Measurements from ENCODE around the gene MDM2. TPM values are rescaled to one million over a fixed set of nuclear protein-coding genes. Genes with fewer than 3 reads are reported as not detected.

The MDM2 gene
- total RNA-seq, 1 experiment from 2014 or later, result 97.1 TPM

DNA sequence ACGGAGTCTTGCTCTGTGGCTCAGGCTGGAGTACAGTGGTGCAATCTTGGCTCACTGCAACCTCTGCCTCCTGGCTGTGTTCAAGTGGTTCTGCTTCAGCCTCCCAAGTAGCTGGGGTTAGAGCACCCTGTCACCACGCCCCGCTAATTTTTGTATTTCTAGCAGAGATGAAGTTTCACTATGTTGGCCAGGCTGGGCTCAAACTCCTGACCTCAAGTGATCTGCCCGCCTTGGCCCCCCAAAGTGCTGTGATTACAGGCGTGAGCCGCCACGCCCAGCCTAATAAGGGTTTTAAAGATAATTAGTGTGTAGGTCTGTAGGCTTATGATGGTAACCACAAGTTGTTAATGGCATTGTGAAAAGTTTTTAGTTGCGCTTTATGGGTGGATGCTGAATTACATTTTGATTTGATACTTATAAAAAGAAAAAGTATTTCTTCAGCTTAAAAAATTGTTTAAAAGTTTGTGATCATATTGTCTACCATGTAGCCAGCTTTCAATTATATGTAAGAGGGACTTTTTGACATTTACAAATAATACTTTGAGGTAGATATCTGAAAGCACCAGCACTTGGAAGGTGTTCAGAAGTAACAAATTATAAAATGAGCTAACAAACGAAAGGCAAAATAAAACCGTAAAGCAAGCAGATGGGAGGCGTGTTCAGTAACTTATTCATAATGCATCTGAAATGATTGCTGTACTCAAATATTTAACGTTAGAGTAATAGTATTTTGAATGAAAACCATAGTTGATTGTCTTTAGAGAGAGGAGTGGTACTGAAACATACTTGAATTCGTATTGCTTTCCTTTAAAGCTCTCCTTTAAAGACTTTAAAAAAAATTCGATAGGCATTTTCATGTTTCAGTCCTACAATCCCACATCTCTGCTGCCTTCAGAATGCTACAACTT lies 37.1 kb downstream of the MDM2 start:
- Mint-ChIP-seq H3K27ac (ENCODE audit: unreplicated experiment) (no peak overlapping the region), H3K27me3 (ENCODE audit: unreplicated experiment) (no peaks in the 10 kb centered on the region), H3K9me3 (ENCODE audit: low read depth, unreplicated experiment) (no peaks in the 10 kb centered on the region), H3K36me3 (ENCODE audit: insufficient read depth, unreplicated experiment) (peaks cover 25% of the 10 kb centered on the region), H3K4me3 (ENCODE audit: low read depth, unreplicated experiment) (no peak overlapping the region), H3K4me1 (ENCODE audit: low read depth, unreplicated experiment) (no peaks in the 10 kb centered on the region)
- CTCF ChIA-PET, result no interaction called here
- DNase-seq, result no peak
- no TSS peak for BruUV-seq (replicated peaks)
- TF ChIP-seq, protein P1, sequence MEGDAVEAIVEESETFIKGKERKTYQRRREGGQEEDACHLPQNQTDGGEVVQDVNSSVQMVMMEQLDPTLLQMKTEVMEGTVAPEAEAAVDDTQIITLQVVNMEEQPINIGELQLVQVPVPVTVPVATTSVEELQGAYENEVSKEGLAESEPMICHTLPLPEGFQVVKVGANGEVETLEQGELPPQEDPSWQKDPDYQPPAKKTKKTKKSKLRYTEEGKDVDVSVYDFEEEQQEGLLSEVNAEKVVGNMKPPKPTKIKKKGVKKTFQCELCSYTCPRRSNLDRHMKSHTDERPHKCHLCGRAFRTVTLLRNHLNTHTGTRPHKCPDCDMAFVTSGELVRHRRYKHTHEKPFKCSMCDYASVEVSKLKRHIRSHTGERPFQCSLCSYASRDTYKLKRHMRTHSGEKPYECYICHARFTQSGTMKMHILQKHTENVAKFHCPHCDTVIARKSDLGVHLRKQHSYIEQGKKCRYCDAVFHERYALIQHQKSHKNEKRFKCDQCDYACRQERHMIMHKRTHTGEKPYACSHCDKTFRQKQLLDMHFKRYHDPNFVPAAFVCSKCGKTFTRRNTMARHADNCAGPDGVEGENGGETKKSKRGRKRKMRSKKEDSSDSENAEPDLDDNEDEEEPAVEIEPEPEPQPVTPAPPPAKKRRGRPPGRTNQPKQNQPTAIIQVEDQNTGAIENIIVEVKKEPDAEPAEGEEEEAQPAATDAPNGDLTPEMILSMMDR (IDR thresholded peaks at IDR 0.05; ENCODE audit: unreplicated experiment), result no peak
- intact Hi-C loops (cut with micrococcal nuclease; ENCODE audit: unreplicated experiment), result no loop called here

DNA sequence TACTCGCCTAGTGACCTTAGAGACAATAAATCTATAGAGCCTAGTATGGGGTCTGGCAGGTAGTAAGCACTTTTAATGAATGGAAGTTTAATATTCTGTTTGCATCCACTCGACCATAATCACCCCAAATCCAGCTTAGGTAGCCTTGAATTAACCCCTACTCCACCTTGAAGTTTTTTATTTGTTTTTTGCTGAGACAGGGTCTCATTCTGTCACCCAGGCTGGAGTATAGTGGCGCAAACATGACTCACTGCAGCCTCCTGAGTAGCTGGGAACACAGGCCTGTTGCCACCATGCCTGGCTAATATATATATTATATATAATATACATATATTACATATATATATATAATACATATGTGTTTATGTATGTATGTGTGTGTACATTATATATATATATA lies 38.8 kb downstream of the MDM2 start:
- no peaks in the 10 kb centered on the region for H3K27me3 Mint-ChIP-seq (ENCODE audit: unreplicated experiment)
- no peaks in the 10 kb centered on the region for H3K4me1 Mint-ChIP-seq (ENCODE audit: low read depth, unreplicated experiment)
- H3K36me3 Mint-ChIP-seq (ENCODE audit: insufficient read depth, unreplicated experiment), result peaks cover 10% of the 10 kb centered on the region

DNA sequence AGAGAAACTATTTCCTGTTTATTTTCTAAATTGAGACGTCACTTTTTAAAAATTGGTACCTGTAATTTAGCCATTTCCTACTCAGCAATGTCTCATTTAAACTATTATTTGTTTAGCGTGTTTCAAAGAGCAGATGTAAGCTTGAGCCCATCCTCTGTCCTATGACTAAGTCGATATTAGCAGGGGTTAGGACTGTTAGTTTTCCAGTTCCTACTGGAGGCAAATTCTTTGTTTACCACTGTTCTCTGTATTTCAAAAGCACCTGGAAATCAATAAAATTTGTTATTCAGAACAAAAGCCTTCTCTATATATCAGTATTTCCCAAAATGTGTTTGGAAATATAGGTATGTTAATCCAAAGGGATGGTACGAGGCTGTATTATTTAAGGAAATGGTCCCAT lies 42.4 kb downstream of the MDM2 start:
- no peak for DNase-seq
- intact Hi-C loops (cut with micrococcal nuclease; ENCODE audit: unreplicated experiment), result no loop called here
- no peaks in the 10 kb centered on the region for H3K4me1 Mint-ChIP-seq (ENCODE audit: low read depth, unreplicated experiment)
- no TSS peak for BruUV-seq (replicated peaks)
- CTCF ChIA-PET, result no interaction called here
- no peak overlapping the region for H3K4me3 Mint-ChIP-seq (ENCODE audit: low read depth, unreplicated experiment)
- H3K27ac Mint-ChIP-seq (ENCODE audit: unreplicated experiment), result no peak overlapping the region
- peaks cover 4% of the 10 kb centered on the region for H3K36me3 Mint-ChIP-seq (ENCODE audit: insufficient read depth, unreplicated experiment)
- TF ChIP-seq, protein P1 (IDR thresholded peaks at IDR 0.05; ENCODE audit: unreplicated experiment), result no peak
- no peaks in the 10 kb centered on the region for H3K9me3 Mint-ChIP-seq (ENCODE audit: low read depth, unreplicated experiment)
- H3K27me3 Mint-ChIP-seq (ENCODE audit: unreplicated experiment), result no peaks in the 10 kb centered on the region

More for the DNA sequence above, 38.8 kb downstream of the MDM2 start:
- BruUV-seq (replicated peaks), result no TSS peak
- no peak for DNase-seq
- Mint-ChIP-seq H3K9me3 (ENCODE audit: low read depth, unreplicated experiment) (no peaks in the 10 kb centered on the region), H3K27ac (ENCODE audit: unreplicated experiment) (no peak overlapping the region), H3K4me3 (ENCODE audit: low read depth, unreplicated experiment) (no peak overlapping the region)
- intact Hi-C loops (cut with micrococcal nuclease; ENCODE audit: unreplicated experiment), result no loop called here
- CTCF ChIA-PET, result no interaction called here
- TF ChIP-seq, protein P1 (IDR thresholded peaks at IDR 0.05; ENCODE audit: unreplicated experiment), result no peak

DNA sequence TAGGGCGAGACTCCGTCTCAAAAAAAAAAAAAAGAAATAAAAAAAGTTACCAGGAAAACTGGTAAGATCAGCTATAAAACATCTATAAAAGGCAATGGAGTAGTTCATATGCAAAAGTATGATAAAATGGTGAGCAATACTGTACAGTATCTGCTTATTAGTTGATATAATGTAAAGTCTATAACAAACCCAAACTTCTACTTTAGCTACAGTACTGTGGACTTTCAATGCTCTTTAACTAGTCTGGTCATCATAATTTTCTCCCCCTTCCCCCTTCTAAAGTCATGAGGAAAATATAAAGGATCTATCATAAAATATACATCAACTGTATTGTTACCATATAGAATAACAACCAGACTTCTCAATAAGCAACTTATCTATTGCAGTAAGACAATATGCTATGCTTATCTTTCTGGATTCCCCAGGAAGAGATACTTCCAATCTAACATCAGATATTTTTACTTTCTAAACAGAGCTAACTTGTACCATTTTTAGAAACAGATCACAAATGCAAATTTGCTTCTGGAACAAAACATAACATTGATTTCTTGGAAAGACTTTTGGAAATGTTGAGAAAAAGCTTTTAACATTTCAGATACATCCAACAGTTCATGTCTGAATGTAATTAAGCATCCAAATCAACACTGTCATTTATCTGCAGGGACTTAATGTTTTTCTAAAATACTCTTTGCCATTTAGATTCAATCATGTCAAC lies 43.8 kb downstream of the MDM2 start:
- CTCF ChIA-PET, result interaction anchor here (0.5 to 0.7 kb wide), 2 partner anchors 25 to 30 kb away, joined by 3 read pairs; no protein-coding TSS in a partner anchor
- Mint-ChIP-seq H3K27ac (ENCODE audit: unreplicated experiment) (no peak overlapping the region), H3K9me3 (ENCODE audit: low read depth, unreplicated experiment) (no peaks in the 10 kb centered on the region), H3K4me3 (ENCODE audit: low read depth, unreplicated experiment) (no peak overlapping the region), H3K4me1 (ENCODE audit: low read depth, unreplicated experiment) (no peaks in the 10 kb centered on the region), H3K36me3 (ENCODE audit: insufficient read depth, unreplicated experiment) (peaks cover 4% of the 10 kb centered on the region), H3K27me3 (ENCODE audit: unreplicated experiment) (no peaks in the 10 kb centered on the region)
- TF ChIP-seq, protein P1 (IDR thresholded peaks at IDR 0.05; ENCODE audit: unreplicated experiment), result no peak
- DNase-seq, result no peak
- intact Hi-C loops (cut with micrococcal nuclease; ENCODE audit: unreplicated experiment), result no loop called here
- BruUV-seq (replicated peaks), result no TSS peak
